H1 (cell line): ENCODE measurements around the gene PLA2G4A. TPM values are rescaled to one million over a fixed set of nuclear protein-coding genes. Genes with fewer than 3 reads are reported as not detected.

Experiments used
- CTCF ChIA-PET: fragments of 300-600 bp; sonication (Branson Sonifier 250); formaldehyde crosslinking; loops from one replicate; lab custom pipeline; 2021; ENCODE audit not compliant: partially characterized antibody; lab: Charles Lee
- POLR2A ChIA-PET: fragments of 300-600 bp; sonication (Branson Sonifier 250); formaldehyde crosslinking; loops from one replicate; lab custom pipeline; 2021; ENCODE audit warnings: inconsistent platforms; ENCODE audit not compliant: partially characterized antibody; lab: Charles Lee
- DNase-seq, 2 experiments: peaks; one replicate each; pipeline versions ENCODE4 v3.0.0 to v3.0.0-alpha.2; 2010 to 2022; ENCODE audit warnings: low spot score in 2 of 2, low read depth in 1 of 2, mixed read lengths in 1 of 2
- FAIRE-seq: peaks from 2 replicates; lab custom pipeline; 2011; peaks lifted over from hg19 to GRCh38; lab: Jason Lieb, UNC
- H2AFZ ChIP-seq: 2 replicates; pipeline ENCODE4 v1.8.1; 2012; ENCODE audit warnings: low read length, inconsistent platforms
- H2AK5ac ChIP-seq: 2 replicates; pipeline ENCODE4 v1.6.1; 2013; ENCODE audit warnings: low read depth, low read length
- H2BK120ac ChIP-seq: replicated peaks from 2 replicates; pipeline ENCODE3; 2013; ENCODE audit warnings: low read depth, low read length, inconsistent platforms
- H2BK12ac ChIP-seq: 2 replicates; pipeline ENCODE4 v1.6.1; 2013; ENCODE audit warnings: low read depth, low read length
- H2BK15ac ChIP-seq: 2 replicates; pipeline ENCODE4 v1.6.1; 2013; ENCODE audit warnings: low read length
- H2BK20ac ChIP-seq: 2 replicates; pipeline ENCODE4 v1.6.1; 2013; ENCODE audit warnings: low read length
- H2BK5ac ChIP-seq: 2 replicates; pipeline ENCODE4 v1.6.1; 2013; ENCODE audit warnings: low read depth, low read length
- H3K14ac ChIP-seq: 2 replicates; pipeline ENCODE4 v1.6.1; 2013; ENCODE audit warnings: inconsistent platforms; ENCODE audit not compliant: insufficient read length
- H3K18ac ChIP-seq: 2 replicates; pipeline ENCODE4 v1.6.1; 2013; ENCODE audit warnings: low read length; ENCODE audit errors: extremely low read depth
- H3K23ac ChIP-seq: 2 replicates; pipeline ENCODE4 v1.6.1; 2013; ENCODE audit warnings: inconsistent platforms; ENCODE audit not compliant: insufficient read length
- H3K23me2 ChIP-seq: 2 replicates; pipeline ENCODE4 v1.6.1; 2013; ENCODE audit warnings: low read depth, low read length
- H3K27ac ChIP-seq: 2 replicates; pipeline ENCODE4 v1.6.1; 2011; ENCODE audit warnings: low read depth, low read length, inconsistent platforms
- H3K27me3 ChIP-seq, 4 experiments: replicated peaks in 1 of 4; 1 replicate in 1 of 4; 2 replicates in 3 of 4; pipeline versions ENCODE4 v1.6.1 to v1.8.1; 2011 to 2013; ENCODE audit warnings: low read length in 3 of 4, mild to moderate bottlenecking in 3 of 4, inconsistent platforms in 2 of 4, mixed read lengths in 2 of 4, moderate library complexity in 1 of 4; ENCODE audit not compliant: control insufficient read depth in 3 of 4, insufficient read depth in 3 of 4; ENCODE audit errors: extremely low read depth in 1 of 4
- H3K36me3 ChIP-seq, 4 experiments: 2 replicates each; pipeline versions ENCODE4 v1.6.1 to v1.8.1; 2011 to 2013; ENCODE audit warnings: mild to moderate bottlenecking in 4 of 4, low read length in 3 of 4, moderate library complexity in 2 of 4, control low read depth in 1 of 4, inconsistent platforms in 1 of 4; ENCODE audit not compliant: insufficient read depth in 4 of 4, control insufficient read depth in 2 of 4
- H3K4ac ChIP-seq: replicated peaks from 2 replicates; pipeline ENCODE3; 2013; ENCODE audit warnings: low read length, low read depth, mixed read lengths, inconsistent platforms; ENCODE audit not compliant: insufficient read length
- H3K4me1 ChIP-seq, 4 experiments: replicated peaks in 1 of 4; 1 replicate in 1 of 4; 2 replicates in 3 of 4; pipeline versions ENCODE4 v1.6.1 to v1.8.1; 2011 to 2013; ENCODE audit warnings: low read length in 3 of 4, inconsistent platforms in 2 of 4, mixed read lengths in 1 of 4; ENCODE audit not compliant: insufficient read depth in 4 of 4, control insufficient read depth in 3 of 4
- H3K4me2 ChIP-seq, 2 experiments: 2 replicates each; pipeline versions ENCODE4 v1.6.1 to v1.8.1; 2011 to 2013; ENCODE audit warnings: low read depth in 2 of 2, low read length in 2 of 2, control low read depth in 1 of 2, inconsistent platforms in 1 of 2, mild to moderate bottlenecking in 1 of 2; ENCODE audit not compliant: insufficient read depth in 1 of 2
- H3K4me3 ChIP-seq, 4 experiments: fragments of 200-600, 300-600 bp in 1 of 4; sonication (generic), shearing (Covaris generic), sonication (Bioruptor Twin) in 1 of 4; 2 replicates each; pipeline versions ENCODE4 v1.5.1 to v1.8.1; 2011 to 2016; ENCODE audit warnings: low read length in 4 of 4, low read depth in 3 of 4, control low read depth in 2 of 4, inconsistent platforms in 2 of 4, mild to moderate bottlenecking in 2 of 4, mixed read lengths in 1 of 4, moderate library complexity in 1 of 4; ENCODE audit not compliant: insufficient read depth in 2 of 4; ENCODE audit errors: extremely low read depth in 1 of 4
- H3K56ac ChIP-seq: replicated peaks from 2 replicates; pipeline ENCODE3; 2013; ENCODE audit warnings: low read depth, mild to moderate bottlenecking, mixed read lengths, low read length, inconsistent platforms; ENCODE audit not compliant: insufficient read length
- H3K79me1 ChIP-seq: 2 replicates; pipeline ENCODE4 v1.6.1; 2013; ENCODE audit warnings: low read depth, low read length, control low read depth
- H3K79me2 ChIP-seq, 2 experiments: 2 replicates each; pipeline versions ENCODE4 v1.6.1 to v1.8.1; 2012 to 2013; ENCODE audit warnings: low read length in 2 of 2, mild to moderate bottlenecking in 2 of 2, inconsistent platforms in 1 of 2; ENCODE audit not compliant: insufficient read depth in 2 of 2, control insufficient read depth in 1 of 2
- H3K9ac ChIP-seq, 4 experiments: replicated peaks in 1 of 4; 1 replicate in 1 of 4; 2 replicates in 3 of 4; pipeline versions ENCODE4 v1.6.1 to v1.8.1; 2011 to 2013; ENCODE audit warnings: low read depth in 3 of 4, low read length in 3 of 4, control low read depth in 2 of 4, mild to moderate bottlenecking in 2 of 4, moderate library complexity in 2 of 4, inconsistent platforms in 1 of 4; ENCODE audit errors: extremely low read depth in 1 of 4
- H3K9me3 ChIP-seq, 2 experiments: 2 replicates each; pipeline versions ENCODE4 v1.6.1 to v1.8.1; 2012 to 2013; ENCODE audit warnings: mild to moderate bottlenecking in 2 of 2, moderate library complexity in 2 of 2, control low read depth in 1 of 2, inconsistent platforms in 1 of 2, low read depth in 1 of 2, low read length in 1 of 2, mixed read lengths in 1 of 2; ENCODE audit not compliant: insufficient read depth in 2 of 2
- H4K20me1 ChIP-seq, 2 experiments: replicated peaks in 1 of 2; 2 replicates each; pipeline versions ENCODE3 to v1.8.1; 2011 to 2013; ENCODE audit warnings: inconsistent platforms in 2 of 2, low read length in 2 of 2, mild to moderate bottlenecking in 1 of 2; ENCODE audit not compliant: insufficient read depth in 2 of 2, control insufficient read depth in 1 of 2
- H4K5ac ChIP-seq: 2 replicates; pipeline ENCODE4 v1.6.1; 2013; ENCODE audit warnings: low read length, low read depth, mixed read lengths, inconsistent platforms; ENCODE audit not compliant: insufficient read length
- H4K8ac ChIP-seq: 2 replicates; pipeline ENCODE4 v1.8.0; 2013; ENCODE audit warnings: mild to moderate bottlenecking, moderate library complexity, low read length, inconsistent platforms; ENCODE audit not compliant: insufficient read depth; ENCODE audit errors: extremely low read depth
- H4K91ac ChIP-seq: replicated peaks from 2 replicates; pipeline ENCODE3; 2013; ENCODE audit warnings: low read length, mixed read lengths, inconsistent platforms; ENCODE audit not compliant: insufficient read length
- ASH2L ChIP-seq: fragments of 200-600, 300-600 bp; sonication (generic); IDR thresholded peaks from one replicate; pipeline ENCODE4 v1.7.1; 2017; ENCODE audit warnings: low read length
- BCL11A ChIP-seq, 2 experiments: IDR thresholded peaks; one replicate each; pipeline ENCODE4 v1.6.1; 2011; ENCODE audit warnings: low read depth in 2 of 2, low read length in 2 of 2, mild to moderate bottlenecking in 2 of 2
- CREB1 ChIP-seq: IDR thresholded peaks from 2 replicates; pipeline ENCODE4 v1.6.1; 2012; ENCODE audit warnings: inconsistent platforms
- GTF2F1 ChIP-seq: IDR thresholded peaks from 2 replicates; pipeline ENCODE4 v1.6.1; 2012; ENCODE audit warnings: low read depth, low read length, improper control_type of control experiment, borderline replicate concordance
- HDAC6 ChIP-seq: IDR thresholded peaks from one replicate; pipeline ENCODE4 v1.7.1; 2012; ENCODE audit warnings: low read depth, mild to moderate bottlenecking, inconsistent platforms, low read length, moderate library complexity
- JUN ChIP-seq: IDR thresholded peaks from 2 replicates; pipeline ENCODE4 v1.6.1; 2011; ENCODE audit warnings: low read depth, mild to moderate bottlenecking, improper control_type of control experiment, low read length
- POU5F1 ChIP-seq: IDR thresholded peaks from 2 replicates; pipeline ENCODE4 v1.6.1; 2011; ENCODE audit warnings: low read depth, mild to moderate bottlenecking, low read length, moderate library complexity
- RBBP5 ChIP-seq: IDR thresholded peaks from 2 replicates; pipeline ENCODE4 v1.7.1; 2012; ENCODE audit warnings: low read depth, mild to moderate bottlenecking, inconsistent platforms, low read length, moderate library complexity, borderline replicate concordance
- RNF2 ChIP-seq: fragments of 200-900, 300-1000 bp; sonication (generic); IDR thresholded peaks from 2 replicates; pipeline ENCODE4 v1.7.1; 2016; ENCODE audit warnings: borderline replicate concordance, low read depth, mild to moderate bottlenecking, antibody characterized with exemption, low read length; ENCODE audit not compliant: poor library complexity, severe bottlenecking; ENCODE audit errors: missing control alignments
- RXRA ChIP-seq: IDR thresholded peaks from 2 replicates; pipeline ENCODE4 v1.6.1; 2011; ENCODE audit warnings: low read depth, mild to moderate bottlenecking, low read length, moderate library complexity; ENCODE audit not compliant: insufficient read depth
- TAF1 ChIP-seq: IDR thresholded peaks from 2 replicates; pipeline ENCODE4 v1.6.1; 2011; ENCODE audit warnings: mild to moderate bottlenecking, low read depth, low read length
- WGBS, 2 experiments: shearing (Covaris generic) in 1 of 2; methylation state at CpG; one replicate each; pipeline versions ENCODE4 v1.1.6 to v1.1.7; 2013 to 2015; ENCODE audit warnings: low lambda C conversion rate in 2 of 2, mixed read lengths in 2 of 2, inconsistent platforms in 1 of 2, low coverage in 1 of 2, missing lambda C conversion rate in 1 of 2; ENCODE audit not compliant: insufficient replicate concordance in 2 of 2, insufficient coverage in 1 of 2, insufficient read length in 1 of 2; ENCODE audit errors: extremely low coverage in 1 of 2, missing lambda C conversion rate in 1 of 2; 5-methylcytosine and 5-hydroxymethylcytosine counted together
- polyA plus RNA-seq, 7 experiments: library from polyadenylated mRNA; depleted of rRNA in 3 of 7; stranded (reverse) in 5 of 7; unstranded in 2 of 7; fragments of >200 nt in 5 of 7; fragments of 200-250 nt in 2 of 7; gene quantifications; 1 replicate in 5 of 7; 2 replicates in 1 of 7; 4 replicates in 1 of 7; pipeline versions ENCODE4 v1.2.1 to v1.2.3, GENCODE V29; 2011 to 2013; ENCODE audit warnings: missing spikeins in 2 of 7, mixed read lengths in 2 of 7
- total RNA-seq: library from RNA; stranded (reverse); fragmentation: NEBNext Ultra II Directional; extraction: Animal tissue kit (Norgen Biotek cat#: 25700); gene quantifications from 2 replicates; pipeline ENCODE4 v1.2.1, GENCODE V29; 2021

The PLA2G4A gene
- total and polyA plus RNA-seq, 2 of the 8 experiments (the other 6 are each of a cell fraction or from before 2014, with no cell fraction given), result 0.63 to 1.4 TPM

DNA sequence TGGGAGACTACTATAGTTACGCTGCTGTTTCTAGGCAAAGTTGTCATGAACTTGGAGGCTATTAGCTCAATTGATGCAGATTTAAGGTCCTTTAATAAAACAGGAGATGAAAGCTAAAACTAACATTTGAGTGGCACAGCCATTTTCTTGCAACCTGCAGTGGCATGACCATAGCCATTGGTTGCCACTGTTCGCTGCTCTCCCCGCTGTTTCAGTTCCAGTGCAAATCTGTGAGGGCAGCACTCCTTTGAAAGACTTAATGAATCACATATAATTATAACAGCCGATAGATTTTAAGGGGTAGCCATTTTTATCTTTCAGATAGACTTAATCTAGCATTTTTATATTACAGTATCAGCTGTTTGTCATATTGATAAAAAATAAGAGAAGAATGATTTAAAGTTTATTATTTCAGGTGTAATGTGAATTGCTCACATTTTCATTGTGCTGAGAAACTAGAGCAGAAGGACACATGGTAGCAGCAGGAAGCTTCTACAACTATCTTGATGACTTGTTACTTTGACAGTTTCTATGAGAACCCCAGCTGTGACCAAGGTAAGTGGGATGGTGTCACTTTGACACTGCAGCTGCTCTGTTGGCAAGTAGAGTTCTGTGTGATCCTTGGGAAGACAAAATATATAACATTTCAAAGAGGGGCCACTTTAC is 203.7 kb downstream of the PLA2G4A start:
- no peak overlapping the region for H3K56ac ChIP-seq
- ChIA-PET CTCF (interaction anchor here (0.8 to 1.0 kb wide), 2 partner anchors 9 to 19 kb away, joined by 3 to 5 read pairs; no protein-coding TSS in a partner anchor), POLR2A (no interaction called here)
- no peak overlapping the region for H3K4me3 ChIP-seq
- H2AK5ac ChIP-seq, result no peak overlapping the region
- H4K5ac ChIP-seq, result no peak overlapping the region
- no peaks in the 10 kb centered on the region for H3K4me1 ChIP-seq
- no peak overlapping the region for H2BK120ac ChIP-seq
- H2BK12ac ChIP-seq, result no peak overlapping the region
- H2BK20ac ChIP-seq, result no peak overlapping the region; the same call in 1 of the 2 replicates
- no peaks in the 10 kb centered on the region for H4K20me1 ChIP-seq
- no peaks in the 10 kb centered on the region for H3K23me2 ChIP-seq
- DNase-seq (no peak), FAIRE-seq (no peak)
- WGBS, 2 experiments, result 92% methylated on average over 4 of the region's 4 CpGs; no CpG with 5 or more reads in 1 of the 2 experiments
- no peaks in the 10 kb centered on the region for H3K9me3 ChIP-seq
- H2BK15ac ChIP-seq, result no peak overlapping the region
- no peaks in the 10 kb centered on the region for H3K36me3 ChIP-seq
- no peak overlapping the region for H3K4ac ChIP-seq
- no peaks in the 10 kb centered on the region for H3K27me3 ChIP-seq
- H3K4me2 ChIP-seq, result no peak overlapping the region
- H4K91ac ChIP-seq, result no peak overlapping the region
- H2BK5ac ChIP-seq, result no peak overlapping the region
- H3K79me2 ChIP-seq, result no peaks in the 10 kb centered on the region
- no peak overlapping the region for H3K14ac ChIP-seq
- H3K9ac ChIP-seq, result no peak overlapping the region
- no peak overlapping the region for H3K27ac ChIP-seq
- no peaks in the 10 kb centered on the region for H3K79me1 ChIP-seq
- no peak overlapping the region for H3K18ac ChIP-seq
- no peak overlapping the region for H4K8ac ChIP-seq
- no peak overlapping the region for H2AFZ ChIP-seq
- no peak overlapping the region for H3K23ac ChIP-seq
- TF ChIP-seq HDAC6, result no peak
- TF ChIP-seq BCL11A (IDR thresholded peaks at IDR 0.05; ENCODE audit: low read depth in 2 of 2, low read length in 2 of 2), result no peak
- no peak for TF ChIP-seq GTF2F1
- no peak for TF ChIP-seq RXRA
- no peak for TF ChIP-seq RBBP5
- no peak for TF ChIP-seq TAF1
- TF ChIP-seq ASH2L, result no peak
- TF ChIP-seq RNF2, result no peak
- no peak for TF ChIP-seq JUN
- TF ChIP-seq POU5F1, result no peak
- TF ChIP-seq CREB1, result no peak
